GM19239 (cell line): ENCODE measurements around the gene OR6N2.

Experiments
- DNase-seq: peaks from one replicate; pipeline ENCODE4 v3.0.0; 2011; ENCODE audit warnings: low spot score; ENCODE audit not compliant: insufficient read length
- FAIRE-seq: peaks from 2 replicates; lab custom pipeline; 2011; peaks lifted over from hg19 to GRCh38; lab: Jason Lieb, UNC

Gene OR6N2

GRCh38 chr1:158771950-158772866 lies 8.8 kb downstream of the OR6N2 start, which contains the start of gene OR6N1:
OR6N1 (minus strand) TSS chr1:158772195; CDS start chr1:158766682, 5,513 bp downstream.
- DNase-seq (no peak), FAIRE-seq (no peak)

GRCh38 chr1:158754420-158754819 lies 26.6 kb downstream of the OR6N2 start, which contains the start of gene OR6K6:
OR6K6 (plus strand) TSS chr1:158754720; CDS start chr1:158754888, 168 bp downstream.
- DNase-seq (no peak), FAIRE-seq (no peak)

GRCh38 chr1:158752155-158752712 lies 28.8 kb downstream of the OR6N2 start:
- no peak for DNase-seq
- no peak for FAIRE-seq

- DNase-seq = no peak
- FAIRE-seq = no peak
These were observed 45.2 kb downstream of the OR6N2 start for GRCh38 chr1:158735848-158736247.

- no peak for DNase-seq
- FAIRE-seq = no peak
These were observed 48.5 kb downstream of the OR6N2 start for GRCh38 chr1:158732524-158732923.

- no peak for FAIRE-seq
- no peak for DNase-seq
These were observed 49.3 kb downstream of the OR6N2 start for GRCh38 chr1:158731707-158732106.

- FAIRE-seq = no peak
- no peak for DNase-seq
These were observed 50.6 kb downstream of the OR6N2 start for GRCh38 chr1:158730453-158730852.

- FAIRE-seq (no peak), DNase-seq (no peak)
These were observed 52.3 kb downstream of the OR6N2 start for GRCh38 chr1:158728510-158729225.

- no peak for FAIRE-seq
- DNase-seq = no peak
These were observed 56.6 kb downstream of the OR6N2 start for GRCh38 chr1:158724442-158724841.
